Measurements from ENCODE around the gene POLE2.

DNA sequence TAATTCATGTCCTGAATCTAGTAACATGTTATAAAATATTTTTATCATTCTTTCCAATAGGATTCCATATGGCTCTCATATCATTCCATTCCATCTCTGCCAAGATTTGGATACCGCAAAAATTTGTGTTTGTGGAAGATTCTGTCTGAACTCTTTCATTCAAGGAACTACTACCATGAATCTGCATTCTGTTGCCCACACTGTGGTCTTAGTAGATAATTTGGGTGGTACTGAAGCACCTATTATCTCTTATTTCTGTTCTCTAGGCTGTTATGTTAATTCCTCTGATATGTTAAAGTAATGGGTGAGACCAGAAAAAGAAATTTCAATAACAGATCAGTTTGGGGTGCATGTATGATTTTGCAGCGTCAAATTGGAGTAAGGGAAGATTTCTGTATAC is 73.8 kb downstream of the POLE2 start:
- TF ChIP-seq, protein P1, sequence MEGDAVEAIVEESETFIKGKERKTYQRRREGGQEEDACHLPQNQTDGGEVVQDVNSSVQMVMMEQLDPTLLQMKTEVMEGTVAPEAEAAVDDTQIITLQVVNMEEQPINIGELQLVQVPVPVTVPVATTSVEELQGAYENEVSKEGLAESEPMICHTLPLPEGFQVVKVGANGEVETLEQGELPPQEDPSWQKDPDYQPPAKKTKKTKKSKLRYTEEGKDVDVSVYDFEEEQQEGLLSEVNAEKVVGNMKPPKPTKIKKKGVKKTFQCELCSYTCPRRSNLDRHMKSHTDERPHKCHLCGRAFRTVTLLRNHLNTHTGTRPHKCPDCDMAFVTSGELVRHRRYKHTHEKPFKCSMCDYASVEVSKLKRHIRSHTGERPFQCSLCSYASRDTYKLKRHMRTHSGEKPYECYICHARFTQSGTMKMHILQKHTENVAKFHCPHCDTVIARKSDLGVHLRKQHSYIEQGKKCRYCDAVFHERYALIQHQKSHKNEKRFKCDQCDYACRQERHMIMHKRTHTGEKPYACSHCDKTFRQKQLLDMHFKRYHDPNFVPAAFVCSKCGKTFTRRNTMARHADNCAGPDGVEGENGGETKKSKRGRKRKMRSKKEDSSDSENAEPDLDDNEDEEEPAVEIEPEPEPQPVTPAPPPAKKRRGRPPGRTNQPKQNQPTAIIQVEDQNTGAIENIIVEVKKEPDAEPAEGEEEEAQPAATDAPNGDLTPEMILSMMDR (IDR thresholded peaks at IDR 0.05; ENCODE audit: insufficient read depth, low read length, poor library complexity, severe bottlenecking): no peak
- no peak for TF ChIP-seq EZH2phosphoT487 (conservative IDR thresholded peaks at IDR 0.05; ENCODE audit: low read length)

Measured in SU-DHL-6 (cell line).